ENCODE data around the gene LOC128125822.
"Not testable (repeated sequence)": the region's sequence is repeated elsewhere in the genome, so short reads cannot be mapped to it uniquely, and the experiment has no call there.

LOC128125822 gene

DNA sequence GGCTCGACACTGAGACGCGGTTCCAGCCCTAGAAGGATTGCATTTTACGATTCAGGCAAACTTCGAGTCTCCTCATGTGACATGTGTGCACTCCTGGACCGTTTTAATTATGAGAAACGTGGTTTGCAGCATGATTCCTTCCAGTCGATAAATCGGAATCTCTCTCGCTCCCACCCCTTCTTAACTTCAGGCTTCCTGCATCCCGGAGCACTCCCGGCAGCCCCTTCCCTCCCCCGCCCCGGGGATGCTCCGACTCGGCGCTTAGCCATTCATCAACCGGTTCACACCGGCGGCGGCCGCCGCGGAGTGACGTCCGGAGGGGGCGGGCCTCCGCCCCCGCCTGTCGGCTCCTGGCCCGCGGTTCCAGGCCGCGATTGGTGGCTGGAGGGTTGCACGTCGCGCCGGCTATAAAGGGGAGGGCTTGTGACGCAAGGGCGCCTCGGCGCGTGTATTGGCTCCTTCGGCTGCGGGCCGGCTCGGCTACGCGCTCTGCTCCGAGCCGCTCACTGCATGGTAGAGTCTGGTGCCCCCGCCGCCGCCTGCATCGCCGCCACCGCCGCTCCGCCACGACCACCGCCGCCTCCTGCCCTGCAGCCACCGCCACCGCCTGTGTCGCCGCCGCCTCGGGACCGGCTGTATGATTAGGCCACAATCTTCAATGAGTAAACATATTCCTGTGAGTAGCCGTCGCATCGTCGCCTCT lies at the start of gene LOC128125822, which contains the start of gene PTP4A1:
LOC128125822 (plus strand) TSS at position 437 of the 703 bp plus-strand sequence.
PTP4A1 (plus strand) TSS at position 437 of the 703 bp plus-strand sequence. CDS start 4,401 bp downstream, outside the sequence.
- peaks cover 3 to 10% (median 9%) of the 10 kb centered on the region in 5 donors for H3K36me3 ChIP-seq (ENCODE audit: control insufficient read depth in 5 of 5, insufficient read depth in 5 of 5, low read length in 5 of 5)
- H3K9me3 ChIP-seq (ENCODE audit: control insufficient read depth in 5 of 5, low read length in 5 of 5) = peaks cover 0 to 2% (median 0%) of the 10 kb centered on the region in 5 donors
- no peaks in the 10 kb centered on the region for H3K27me3 ChIP-seq (ENCODE audit: control insufficient read depth in 5 of 5, insufficient read depth in 4 of 5, low read length in 5 of 5)
- H3K27ac ChIP-seq (ENCODE audit: low read depth, low read length) = peak within 1 kb of the TSS; percentile 94
- peak within 1 kb of the TSS; percentile 84 to 93 (median 86) for H3K4me3 ChIP-seq (ENCODE audit: low read depth in 1 of 5, low read length in 5 of 5)
- peaks cover 3 to 31% (median 22%) of the 10 kb centered on the region in 5 donors for H3K4me1 ChIP-seq (ENCODE audit: control insufficient read depth in 5 of 5, insufficient read depth in 5 of 5, low read length in 5 of 5)
- peak within 1 kb of the TSS; percentile 50 to 95 (median 92) for H3K9ac ChIP-seq (ENCODE audit: low read length in 5 of 5)

DNA sequence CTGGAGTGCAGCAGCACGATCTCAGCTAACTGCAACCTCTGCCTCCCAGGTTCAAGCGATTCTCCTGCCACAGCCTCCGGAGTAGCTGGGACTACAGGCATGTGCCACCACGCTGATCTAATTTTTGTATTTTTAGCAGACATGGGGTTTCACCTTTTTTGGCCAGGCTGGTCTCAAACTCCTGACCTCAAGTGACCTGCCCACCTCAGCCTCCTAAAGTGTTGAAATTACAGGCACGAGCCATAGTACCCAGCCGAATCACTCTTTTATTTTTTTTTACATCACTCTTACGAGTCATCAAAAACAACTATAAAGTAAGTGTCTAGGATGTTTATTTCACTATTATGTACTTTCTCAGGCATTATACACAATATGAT lies 49.4 kb upstream of the LOC128125822 start:
- not testable (repeated sequence) for H3K9ac ChIP-seq (ENCODE audit: low read length in 5 of 5); H3K27me3 ChIP-seq (ENCODE audit: control insufficient read depth in 5 of 5, insufficient read depth in 4 of 5, low read length in 5 of 5); H3K4me3 ChIP-seq (ENCODE audit: low read depth in 1 of 5, low read length in 5 of 5); H3K9me3 ChIP-seq (ENCODE audit: control insufficient read depth in 5 of 5, low read length in 5 of 5); H3K4me1 ChIP-seq (ENCODE audit: control insufficient read depth in 5 of 5, insufficient read depth in 5 of 5, low read length in 5 of 5); H3K36me3 ChIP-seq (ENCODE audit: control insufficient read depth in 5 of 5, insufficient read depth in 5 of 5, low read length in 5 of 5); H3K27ac ChIP-seq (ENCODE audit: low read depth, low read length)

DNA sequence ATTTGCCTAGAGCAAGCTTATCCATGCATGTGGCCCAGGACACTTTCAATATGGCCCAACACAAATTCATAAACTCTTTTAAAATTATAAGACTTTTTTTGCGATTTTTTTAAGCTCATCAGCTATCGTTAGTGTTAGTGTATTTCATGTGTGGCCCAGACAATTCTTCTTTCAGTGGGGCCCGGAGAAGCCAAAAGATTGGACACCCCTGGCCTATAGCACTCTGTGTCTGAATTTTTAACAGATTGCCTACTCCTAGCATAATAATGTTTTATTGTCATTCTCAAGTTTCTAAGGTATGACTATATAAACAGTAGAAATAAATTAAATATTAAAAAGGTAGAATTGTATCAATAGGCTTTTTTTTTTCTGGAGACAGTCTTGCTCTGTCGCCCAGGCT lies 48.6 kb upstream of the LOC128125822 start:
- H3K36me3 ChIP-seq (ENCODE audit: control insufficient read depth in 5 of 5, insufficient read depth in 5 of 5, low read length in 5 of 5) = no peaks in the 10 kb centered on the region
- no peaks in the 10 kb centered on the region for H3K4me1 ChIP-seq (ENCODE audit: control insufficient read depth in 5 of 5, insufficient read depth in 5 of 5, low read length in 5 of 5)
- no peaks in the 10 kb centered on the region for H3K9me3 ChIP-seq (ENCODE audit: control insufficient read depth in 5 of 5, low read length in 5 of 5)
- H3K27me3 ChIP-seq (ENCODE audit: control insufficient read depth in 5 of 5, insufficient read depth in 4 of 5, low read length in 5 of 5) = no peaks in the 10 kb centered on the region
- no peak overlapping the region for H3K4me3 ChIP-seq (ENCODE audit: low read depth in 1 of 5, low read length in 5 of 5)
- no peak overlapping the region for H3K9ac ChIP-seq (ENCODE audit: low read length in 5 of 5)
- H3K27ac ChIP-seq (ENCODE audit: low read depth, low read length) = no peak overlapping the region

DNA sequence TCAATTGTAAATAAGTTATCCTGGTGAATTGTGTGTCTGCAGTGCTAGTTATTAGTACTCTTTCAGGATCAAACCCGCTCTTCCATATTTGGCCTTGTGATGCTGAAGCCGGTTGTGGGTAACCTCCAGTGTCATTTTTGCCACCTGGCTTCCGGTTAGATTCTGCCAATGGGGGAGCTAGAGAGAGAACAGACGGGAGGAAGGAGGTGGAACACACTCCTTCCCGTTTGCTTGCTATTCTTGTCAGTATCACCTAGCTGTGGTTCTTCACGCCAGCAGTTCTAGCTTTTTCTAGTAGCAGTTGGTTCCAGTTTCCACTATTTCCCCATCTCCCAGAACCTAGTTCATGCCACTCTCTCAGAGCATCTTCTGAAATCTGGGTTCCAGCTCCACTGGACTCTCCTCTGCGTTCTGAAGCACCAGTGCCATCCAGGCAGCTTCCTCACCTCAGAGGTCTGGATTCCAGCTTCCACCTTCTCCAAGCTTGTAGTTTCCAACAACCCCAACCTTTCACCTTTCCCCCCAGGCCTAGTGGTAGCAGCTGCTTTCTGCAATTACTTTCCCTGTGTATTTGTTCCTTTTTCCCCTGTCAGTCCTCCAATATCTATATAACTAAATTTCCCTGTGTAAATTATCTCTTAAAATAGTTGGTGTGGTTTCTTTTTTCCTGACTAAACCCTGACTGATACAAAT lies 46.9 kb upstream of the LOC128125822 start:
- H3K9ac ChIP-seq (ENCODE audit: low read length in 5 of 5) = no peak overlapping the region
- H3K4me3 ChIP-seq (ENCODE audit: low read depth in 1 of 5, low read length in 5 of 5) = no peak overlapping the region
- no peaks in the 10 kb centered on the region for H3K27me3 ChIP-seq (ENCODE audit: control insufficient read depth in 5 of 5, insufficient read depth in 4 of 5, low read length in 5 of 5)
- H3K9me3 ChIP-seq (ENCODE audit: control insufficient read depth in 5 of 5, low read length in 5 of 5) = no peaks in the 10 kb centered on the region
- no peak overlapping the region for H3K27ac ChIP-seq (ENCODE audit: low read depth, low read length)
- H3K4me1 ChIP-seq (ENCODE audit: control insufficient read depth in 5 of 5, insufficient read depth in 5 of 5, low read length in 5 of 5) = no peaks in the 10 kb centered on the region
- H3K36me3 ChIP-seq (ENCODE audit: control insufficient read depth in 5 of 5, insufficient read depth in 5 of 5, low read length in 5 of 5) = no peaks in the 10 kb centered on the region

DNA sequence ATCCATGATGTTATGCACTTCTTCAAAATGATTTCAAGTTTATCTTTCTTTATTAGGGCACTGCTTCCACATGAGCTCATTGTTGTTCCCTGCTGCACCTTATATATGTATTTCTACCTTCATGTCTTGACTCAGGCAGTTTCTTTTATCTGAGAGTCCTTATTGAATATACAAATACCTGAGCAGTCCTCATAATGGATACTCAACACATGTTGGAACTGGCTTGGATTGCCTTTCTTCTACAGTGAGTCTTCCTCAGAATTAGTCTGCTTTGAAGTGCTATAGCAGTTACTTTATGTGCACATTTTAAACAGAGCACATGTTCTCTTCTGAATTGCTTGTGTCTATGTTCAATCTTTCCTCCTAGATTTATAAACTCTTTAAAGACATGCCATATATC lies 45.3 kb upstream of the LOC128125822 start:
- Histone ChIP-seq H3K4me1 (ENCODE audit: control insufficient read depth in 5 of 5, insufficient read depth in 5 of 5, low read length in 5 of 5) (no peaks in the 10 kb centered on the region), H3K9me3 (ENCODE audit: control insufficient read depth in 5 of 5, low read length in 5 of 5) (no peaks in the 10 kb centered on the region), H3K36me3 (ENCODE audit: control insufficient read depth in 5 of 5, insufficient read depth in 5 of 5, low read length in 5 of 5) (no peaks in the 10 kb centered on the region), H3K27ac (ENCODE audit: low read depth, low read length) (no peak overlapping the region), H3K4me3 (ENCODE audit: low read depth in 1 of 5, low read length in 5 of 5) (no peak overlapping the region), H3K27me3 (ENCODE audit: control insufficient read depth in 5 of 5, insufficient read depth in 4 of 5, low read length in 5 of 5) (no peaks in the 10 kb centered on the region), H3K9ac (ENCODE audit: low read length in 5 of 5) (no peak overlapping the region)

DNA sequence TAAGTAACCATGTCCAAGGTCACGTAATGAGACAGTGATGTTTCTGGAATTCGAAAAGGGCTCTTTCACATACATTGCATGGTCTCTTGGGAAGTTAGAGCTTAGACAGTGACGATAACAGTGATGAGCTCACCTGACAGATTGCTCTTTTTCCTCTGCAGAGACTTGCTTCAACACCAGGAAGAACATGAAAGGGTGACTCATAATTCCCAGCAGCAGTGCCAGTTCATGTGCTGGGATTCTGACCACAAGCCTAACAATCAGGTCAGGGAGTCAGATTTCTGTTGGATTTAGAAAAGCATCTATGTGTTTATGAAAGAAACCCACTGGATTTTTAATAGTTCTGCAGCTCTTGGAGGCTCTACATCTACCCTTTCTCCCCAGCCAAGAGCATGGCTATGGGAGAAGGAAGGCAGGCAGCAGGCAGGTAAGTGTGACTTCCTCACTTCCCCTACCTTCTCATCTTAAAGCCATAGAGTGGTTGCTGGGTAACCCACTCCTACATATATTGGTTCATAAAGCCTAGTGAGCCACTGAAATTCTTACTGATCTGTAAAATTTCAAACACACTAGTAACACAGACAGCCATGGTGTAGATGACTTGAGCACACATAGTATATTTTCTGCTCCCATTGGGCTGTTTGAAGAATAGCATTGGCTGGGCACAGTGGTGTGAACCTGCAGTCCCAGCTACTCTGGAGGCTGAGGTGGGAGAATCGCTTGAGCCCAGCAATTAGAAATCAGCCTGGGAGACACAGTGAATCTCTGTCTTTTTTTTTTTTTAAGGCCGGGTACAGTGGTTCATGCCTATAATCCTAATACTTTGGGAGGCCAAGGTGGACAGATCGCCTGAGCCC lies 44.4 kb upstream of the LOC128125822 start:
- Histone ChIP-seq H3K27ac (ENCODE audit: low read depth, low read length) (no peak overlapping the region), H3K4me3 (ENCODE audit: low read depth in 1 of 5, low read length in 5 of 5) (no peak overlapping the region), H3K9me3 (ENCODE audit: control insufficient read depth in 5 of 5, low read length in 5 of 5) (no peaks in the 10 kb centered on the region)

DNA sequence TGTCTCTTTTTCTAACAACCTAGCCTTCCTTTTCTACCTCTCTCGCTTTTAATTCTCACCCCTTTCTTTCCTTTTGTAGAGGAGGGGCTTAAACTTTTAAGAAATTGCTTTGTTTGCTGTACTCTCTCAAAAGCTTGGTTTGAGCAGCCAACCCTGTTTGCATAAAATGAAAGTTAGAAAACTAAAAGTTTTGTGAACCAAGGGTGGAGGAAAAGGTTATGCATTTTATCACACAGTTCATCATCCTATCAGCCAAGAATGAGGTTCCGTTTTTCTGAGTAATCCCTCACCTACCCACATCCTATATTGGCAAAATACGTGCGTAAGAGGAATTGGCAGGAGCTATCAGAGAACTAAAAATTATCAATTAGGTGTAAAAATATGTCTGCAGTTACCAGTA lies 42.8 kb upstream of the LOC128125822 start:
- no peak overlapping the region for H3K4me3 ChIP-seq (ENCODE audit: low read depth in 1 of 5, low read length in 5 of 5)
- H3K27ac ChIP-seq (ENCODE audit: low read depth, low read length) = no peak overlapping the region
- H3K4me1 ChIP-seq (ENCODE audit: control insufficient read depth in 5 of 5, insufficient read depth in 5 of 5, low read length in 5 of 5) = no peaks in the 10 kb centered on the region
- H3K36me3 ChIP-seq (ENCODE audit: control insufficient read depth in 5 of 5, insufficient read depth in 5 of 5, low read length in 5 of 5) = no peaks in the 10 kb centered on the region
- no peaks in the 10 kb centered on the region for H3K27me3 ChIP-seq (ENCODE audit: control insufficient read depth in 5 of 5, insufficient read depth in 4 of 5, low read length in 5 of 5)
- H3K9ac ChIP-seq (ENCODE audit: low read length in 5 of 5) = no peak overlapping the region
- no peaks in the 10 kb centered on the region for H3K9me3 ChIP-seq (ENCODE audit: control insufficient read depth in 5 of 5, low read length in 5 of 5)

More for the DNA sequence above, 44.4 kb upstream of the LOC128125822 start:
- Histone ChIP-seq H3K4me1 (ENCODE audit: control insufficient read depth in 5 of 5, insufficient read depth in 5 of 5, low read length in 5 of 5) (no peaks in the 10 kb centered on the region), H3K36me3 (ENCODE audit: control insufficient read depth in 5 of 5, insufficient read depth in 5 of 5, low read length in 5 of 5) (no peaks in the 10 kb centered on the region), H3K9ac (ENCODE audit: low read length in 5 of 5) (no peak overlapping the region), H3K27me3 (ENCODE audit: control insufficient read depth in 5 of 5, insufficient read depth in 4 of 5, low read length in 5 of 5) (no peaks in the 10 kb centered on the region)

DNA sequence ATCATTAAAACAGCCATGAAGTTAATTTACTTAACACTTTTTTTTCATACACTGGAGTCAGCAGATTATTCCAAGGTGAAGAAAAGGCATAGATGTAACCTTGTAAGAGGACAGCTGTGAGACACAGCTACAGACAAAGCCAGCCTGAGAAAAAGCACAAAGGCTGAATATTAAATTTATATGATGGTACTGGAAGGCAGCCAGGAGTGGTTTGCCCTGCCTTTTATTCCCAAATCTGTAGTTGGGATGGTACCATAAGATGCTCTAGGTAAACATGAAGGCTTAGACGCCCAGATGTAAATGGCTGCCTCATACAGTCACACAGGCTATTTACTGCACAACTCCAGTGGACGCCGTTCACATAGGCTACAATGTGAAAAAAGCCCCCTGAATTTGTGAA lies 42.1 kb upstream of the LOC128125822 start:
- no peaks in the 10 kb centered on the region for H3K27me3 ChIP-seq (ENCODE audit: control insufficient read depth in 5 of 5, insufficient read depth in 4 of 5, low read length in 5 of 5)
- no peaks in the 10 kb centered on the region for H3K4me1 ChIP-seq (ENCODE audit: control insufficient read depth in 5 of 5, insufficient read depth in 5 of 5, low read length in 5 of 5)
- H3K27ac ChIP-seq (ENCODE audit: low read depth, low read length) = no peak overlapping the region
- no peak overlapping the region for H3K4me3 ChIP-seq (ENCODE audit: low read depth in 1 of 5, low read length in 5 of 5)
- no peak overlapping the region for H3K9ac ChIP-seq (ENCODE audit: low read length in 5 of 5)
- no peaks in the 10 kb centered on the region for H3K9me3 ChIP-seq (ENCODE audit: control insufficient read depth in 5 of 5, low read length in 5 of 5)
- no peaks in the 10 kb centered on the region for H3K36me3 ChIP-seq (ENCODE audit: control insufficient read depth in 5 of 5, insufficient read depth in 5 of 5, low read length in 5 of 5)

DNA sequence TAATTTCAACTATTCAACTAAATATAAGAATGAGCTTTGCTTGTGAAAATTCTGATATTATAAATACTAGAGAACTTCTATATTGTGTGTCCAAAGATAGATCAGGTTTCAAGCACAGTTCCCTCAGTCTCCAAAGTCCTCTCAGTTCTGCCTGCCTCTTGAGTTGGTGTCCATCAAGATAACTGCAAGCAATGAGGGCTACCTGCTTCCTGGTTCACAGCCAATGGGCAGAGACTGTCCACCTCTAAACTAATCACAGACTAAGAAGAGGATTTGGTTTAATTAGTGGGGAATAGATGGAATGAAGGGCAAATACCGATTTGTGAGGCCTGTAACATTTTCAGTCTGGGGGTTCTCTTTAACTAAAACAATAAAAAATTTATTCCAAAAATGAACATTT lies 41.3 kb upstream of the LOC128125822 start:
- Histone ChIP-seq H3K4me3 (ENCODE audit: low read depth in 1 of 5, low read length in 5 of 5) (no peak overlapping the region), H3K9ac (ENCODE audit: low read length in 5 of 5) (no peak overlapping the region), H3K9me3 (ENCODE audit: control insufficient read depth in 5 of 5, low read length in 5 of 5) (no peaks in the 10 kb centered on the region), H3K27me3 (ENCODE audit: control insufficient read depth in 5 of 5, insufficient read depth in 4 of 5, low read length in 5 of 5) (no peaks in the 10 kb centered on the region), H3K36me3 (ENCODE audit: control insufficient read depth in 5 of 5, insufficient read depth in 5 of 5, low read length in 5 of 5) (no peaks in the 10 kb centered on the region), H3K4me1 (ENCODE audit: control insufficient read depth in 5 of 5, insufficient read depth in 5 of 5, low read length in 5 of 5) (no peaks in the 10 kb centered on the region), H3K27ac (ENCODE audit: low read depth, low read length) (no peak overlapping the region)

DNA sequence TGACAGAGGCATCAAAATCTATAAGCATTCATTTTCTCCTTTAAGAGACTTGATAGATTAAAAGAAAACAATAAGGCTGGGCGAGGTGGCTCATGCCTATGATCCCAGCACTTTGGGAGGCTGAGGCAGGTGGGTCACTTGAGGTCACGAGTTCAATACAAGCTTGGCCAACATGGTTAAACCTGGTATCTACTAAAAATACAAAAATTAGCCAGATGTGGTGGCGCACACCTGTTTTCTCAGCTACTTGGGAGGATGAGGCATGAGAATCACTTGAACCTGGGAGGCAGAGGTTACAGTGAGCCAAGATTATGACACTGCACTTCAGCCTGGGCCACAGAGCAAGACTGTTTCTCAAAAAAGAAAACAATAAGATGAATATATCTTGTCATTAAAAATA lies 39.3 kb upstream of the LOC128125822 start:
- no peaks in the 10 kb centered on the region for H3K27me3 ChIP-seq (ENCODE audit: control insufficient read depth in 5 of 5, insufficient read depth in 4 of 5, low read length in 5 of 5)
- H3K4me1 ChIP-seq (ENCODE audit: control insufficient read depth in 5 of 5, insufficient read depth in 5 of 5, low read length in 5 of 5) = no peaks in the 10 kb centered on the region
- no peak overlapping the region for H3K27ac ChIP-seq (ENCODE audit: low read depth, low read length)
- H3K9me3 ChIP-seq (ENCODE audit: control insufficient read depth in 5 of 5, low read length in 5 of 5) = no peaks in the 10 kb centered on the region
- H3K36me3 ChIP-seq (ENCODE audit: control insufficient read depth in 5 of 5, insufficient read depth in 5 of 5, low read length in 5 of 5) = no peaks in the 10 kb centered on the region
- H3K4me3 ChIP-seq (ENCODE audit: low read depth in 1 of 5, low read length in 5 of 5) = no peak overlapping the region
- H3K9ac ChIP-seq (ENCODE audit: low read length in 5 of 5) = no peak overlapping the region

Data from subcutaneous abdominal adipose tissue (tissue), 5 donors.